Transverse colon (tissue), 4 donors: ENCODE data around the gene LCP1. TPM values are rescaled to one million over a fixed set of nuclear protein-coding genes. Genes with fewer than 3 reads are reported as not detected.

Source experiments
- DNase-seq: peaks from one replicate; pipeline ENCODE4 v3.0.0-alpha.2; 2019
- H3K27ac ChIP-seq, 4 donors: fragments of 200-600 bp; sonication (generic); 2 replicates each; pipeline ENCODE4 v1.5.1; 2016 to 2018; ENCODE audit warnings: inconsistent platforms in 4 of 4
- H3K27me3 ChIP-seq: fragments of 200-600 bp; sonication (generic); 2 replicates; pipeline ENCODE4 v1.5.1; 2017; ENCODE audit warnings: inconsistent platforms
- H3K36me3 ChIP-seq, 4 donors: fragments of 200-600 bp; sonication (generic); 2 replicates each; pipeline ENCODE4 v1.5.1; 2017 to 2019; ENCODE audit warnings: inconsistent platforms in 4 of 4
- H3K4me1 ChIP-seq, 4 donors: fragments of 200-600 bp; sonication (generic); 2 replicates each; pipeline ENCODE4 v1.5.1; 2017 to 2020; ENCODE audit warnings: inconsistent platforms in 4 of 4
- H3K4me3 ChIP-seq, 4 donors: fragments of 200-600 bp; sonication (generic); 1 replicate in 1 of 4; 2 replicates in 3 of 4; pipeline versions ENCODE4 v1.5.1 to v1.6.1; 2017 to 2019; ENCODE audit warnings: inconsistent platforms in 4 of 4
- H3K9me3 ChIP-seq, 2 donors: fragments of 200-600 bp; sonication (generic); 2 replicates each; pipeline ENCODE4 v1.5.1; 2017 to 2019; ENCODE audit warnings: inconsistent platforms in 2 of 2
- CTCF ChIP-seq, 5 experiments: fragments of 200-600 bp in 3 of 5; fragments of 450-650 bp in 2 of 5; sonication (generic) in 3 of 5; IDR thresholded peaks; 1 replicate in 2 of 5; 2 replicates in 3 of 5; pipeline ENCODE4 v1.5.1; 2016 to 2017; ENCODE audit warnings: antibody characterized with exemption in 5 of 5, inconsistent platforms in 3 of 5, mild to moderate bottlenecking in 2 of 5, moderate library complexity in 1 of 5
- EP300 ChIP-seq: sonication (generic); formaldehyde crosslinking; IDR thresholded peaks from one replicate; pipeline ENCODE4 v1.6.1; 2017; ENCODE audit warnings: antibody characterized with exemption, low read depth
- POLR2A ChIP-seq: fragments of 450-650 bp; IDR thresholded peaks from one replicate; pipeline ENCODE4 v1.6.1; 2016; ENCODE audit warnings: antibody characterized with exemption, mild to moderate bottlenecking, moderate library complexity
- POLR2AphosphoS5 ChIP-seq, 3 donors: sonication (generic); formaldehyde crosslinking; IDR thresholded peaks; one replicate each; pipeline ENCODE4 v1.6.1; 2016; ENCODE audit warnings: antibody characterized with exemption in 3 of 3
- WGBS, 2 donors: methylation state at CpG; one replicate each; pipeline ENCODE4 v1.1.5; 2018; ENCODE audit warnings: low coverage in 1 of 2; 5-methylcytosine and 5-hydroxymethylcytosine counted together
- in situ Hi-C, 4 donors: fragments of 200-750 bp; cut with MboI; loops; one replicate each; pipeline versions ENCODE4 v1.15.0 to v1.15.1; 2017; ENCODE audit warnings: low sequenced_read_pairs in 3 of 4, low pct_ligation_motif_present in 1 of 4, low pct_unique_long_range_greater_than_20kb in 1 of 4
- intact Hi-C: fragments of 100-400 bp; cut with DNase I; formaldehyde crosslinking; loops from one replicate; pipeline ENCODE4 v1.15.1; 2023; ENCODE audit warnings: low total_unique reads
- total RNA-seq, 4 donors: library from RNA; depleted of rRNA; stranded (reverse); fragments of >200 nt; gene quantifications; one replicate each; pipeline ENCODE4 v1.1.0, GENCODE V29; 2016

The LCP1 gene
- total RNA-seq, 4 donors from 2014 or later, result 1.6 to 35.7 (median 26.1) TPM

GRCh38 chr13:46116653-46117502, 65.1 kb downstream of the LCP1 start:
- WGBS, 2 donors, result 55 to 71% methylated on average over 3 to 4 of the region's 4 CpGs
- intact Hi-C loops (loop anchor here (5.0 kb wide), 1 partner anchor 575 kb away; no protein-coding TSS in a partner anchor), in situ Hi-C loops (no loop called here)
- TF ChIP-seq CTCF (IDR thresholded peaks at IDR 0.05), result no peak
- TF ChIP-seq POLR2AphosphoS5 (IDR thresholded peaks at IDR 0.05), result no peak
- TF ChIP-seq EP300, result no peak
- TF ChIP-seq POLR2A, result no peak
- no peak for DNase-seq
- Histone ChIP-seq H3K27ac (no peak overlapping the region), H3K4me3 (no peak overlapping the region), H3K9me3 (no peaks in the 10 kb centered on the region), H3K27me3 (no peaks in the 10 kb centered on the region), H3K4me1 (no peaks in the 10 kb centered on the region), H3K36me3 (no peaks in the 10 kb centered on the region)

- Histone ChIP-seq H3K36me3 (no peaks in the 10 kb centered on the region), H3K27ac (no peak overlapping the region), H3K27me3 (no peaks in the 10 kb centered on the region), H3K4me1 (no peaks in the 10 kb centered on the region), H3K4me3 (no peak overlapping the region), H3K9me3 (no peaks in the 10 kb centered on the region)
- intact Hi-C loops, result loop anchor here (5.0 kb wide), 1 partner anchor 578 kb away; no protein-coding TSS in a partner anchor
- in situ Hi-C loops, result no loop called here
- WGBS, 2 donors, result 82 to 88% methylated on average over 9 of the region's 9 CpGs
- no peak for DNase-seq
- TF ChIP-seq CTCF (IDR thresholded peaks at IDR 0.05) (no peak), POLR2AphosphoS5 (IDR thresholded peaks at IDR 0.05) (no peak), POLR2A (no peak), EP300 (no peak)
These were observed 67.4 kb downstream of the LCP1 start for GRCh38 chr13:46114613-46115012.

DNA sequence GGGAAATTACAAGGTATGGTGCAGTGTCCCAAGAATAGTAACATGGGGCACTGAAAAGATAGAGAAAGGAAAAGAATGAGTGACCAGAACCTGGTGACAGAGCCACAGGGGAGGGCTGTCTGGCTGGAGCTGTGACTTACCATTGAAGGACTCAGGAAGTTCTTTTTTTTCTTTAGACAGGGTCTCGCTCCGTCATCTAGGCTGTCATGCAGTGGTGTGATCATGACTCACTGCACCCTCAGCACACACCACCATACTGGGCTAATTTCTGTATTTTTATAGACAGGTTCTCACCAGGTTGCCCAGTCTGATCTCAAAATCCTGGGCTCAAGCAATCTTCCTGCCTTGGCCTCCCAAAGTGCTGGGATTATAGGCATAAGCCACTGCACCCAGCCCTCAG, 68.4 kb downstream of the LCP1 start:
- WGBS, 2 donors, result 65 to 68% methylated on average over 2 of the region's 2 CpGs
- TF ChIP-seq POLR2A (no peak), EP300 (no peak), POLR2AphosphoS5 (IDR thresholded peaks at IDR 0.05) (no peak), CTCF (IDR thresholded peaks at IDR 0.05) (no peak)
- in situ Hi-C loops (no loop called here), intact Hi-C loops (no loop called here)
- no peak overlapping the region for H3K4me3 ChIP-seq
- H3K4me1 ChIP-seq, result no peaks in the 10 kb centered on the region
- H3K27me3 ChIP-seq, result no peaks in the 10 kb centered on the region
- H3K9me3 ChIP-seq, result no peaks in the 10 kb centered on the region
- H3K27ac ChIP-seq, result no peak overlapping the region
- no peaks in the 10 kb centered on the region for H3K36me3 ChIP-seq
- no peak for DNase-seq

- in situ Hi-C loops (no loop called here), intact Hi-C loops (no loop called here)
- TF ChIP-seq CTCF (IDR thresholded peaks at IDR 0.05) (no peak), EP300 (no peak), POLR2A (no peak), POLR2AphosphoS5 (IDR thresholded peaks at IDR 0.05) (no peak)
- Histone ChIP-seq H3K9me3 (no peaks in the 10 kb centered on the region), H3K4me3 (no peak overlapping the region), H3K27ac (no peak overlapping the region), H3K4me1 (no peaks in the 10 kb centered on the region), H3K27me3 (no peaks in the 10 kb centered on the region), H3K36me3 (no peaks in the 10 kb centered on the region)
- no peak for DNase-seq
These were observed 70.8 kb downstream of the LCP1 start for GRCh38 chr13:46111151-46111550.
